Prostate gland (tissue), 2 donors: ENCODE data around the gene ADARB2. TPM values are rescaled to one million over a fixed set of nuclear protein-coding genes. Genes with fewer than 3 reads are reported as not detected.

Source experiments
- DNase-seq: peaks from one replicate; pipeline ENCODE4 v3.0.0-alpha.2; 2019; ENCODE audit warnings: low spot score
- H3K27ac ChIP-seq, 2 donors: fragments of 200-600 bp; sonication (generic); 2 replicates each; pipeline ENCODE4 v1.5.1; 2017 to 2019
- H3K27me3 ChIP-seq: fragments of 200-600 bp; sonication (generic); replicated peaks from 2 replicates; pipeline ENCODE4 v1.5.1; 2019; ENCODE audit not compliant: insufficient read depth
- H3K36me3 ChIP-seq, 2 donors: fragments of 200-600 bp; sonication (generic); 1 replicate in 1 of 2; 2 replicates in 1 of 2; pipeline versions ENCODE4 v1.5.1 to v1.8.1; 2017 to 2019
- H3K4me1 ChIP-seq: fragments of 200-600 bp; sonication (generic); replicated peaks from 2 replicates; pipeline ENCODE4 v1.5.1; 2019
- H3K4me3 ChIP-seq, 2 donors: fragments of 200-600 bp; sonication (generic); 2 replicates each; pipeline ENCODE4 v1.5.1; 2017 to 2019
- H3K9me3 ChIP-seq: fragments of 200-600 bp; sonication (generic); 2 replicates; pipeline ENCODE4 v1.5.1; 2017
- CTCF ChIP-seq, 4 experiments: fragments of 200-600 bp in 2 of 4; fragments of 450-650 bp in 2 of 4; sonication (generic) in 2 of 4; IDR thresholded peaks; 1 replicate in 3 of 4; 2 replicates in 1 of 4; pipeline ENCODE4 v1.5.1; 2016 to 2019; ENCODE audit warnings: antibody characterized with exemption in 4 of 4, mild to moderate bottlenecking in 2 of 4, moderate library complexity in 2 of 4
- POLR2A ChIP-seq: fragments of 450-650 bp; IDR thresholded peaks from one replicate; pipeline ENCODE4 v1.6.1; 2016; ENCODE audit warnings: antibody characterized with exemption, mild to moderate bottlenecking
- POLR2AphosphoS5 ChIP-seq: sonication (generic); formaldehyde crosslinking; IDR thresholded peaks from one replicate; pipeline ENCODE4 v1.6.1; 2017; ENCODE audit warnings: antibody characterized with exemption
- WGBS: methylation state at CpG from one replicate; pipeline ENCODE4 v1.1.5; 2018; 5-methylcytosine and 5-hydroxymethylcytosine counted together
- intact Hi-C: fragments of 100-400 bp; cut with DNase I; formaldehyde crosslinking; loops from one replicate; pipeline ENCODE4 v1.14.2; 2022
- total RNA-seq, 2 donors: library from RNA; depleted of rRNA; stranded (reverse); fragments of >200 nt; gene quantifications; one replicate each; pipeline ENCODE4 v1.1.0, GENCODE V29; 2016

Gene ADARB2
- total RNA-seq, 2 donors from 2014 or later, result 0.36 to 10.5 TPM

DNA sequence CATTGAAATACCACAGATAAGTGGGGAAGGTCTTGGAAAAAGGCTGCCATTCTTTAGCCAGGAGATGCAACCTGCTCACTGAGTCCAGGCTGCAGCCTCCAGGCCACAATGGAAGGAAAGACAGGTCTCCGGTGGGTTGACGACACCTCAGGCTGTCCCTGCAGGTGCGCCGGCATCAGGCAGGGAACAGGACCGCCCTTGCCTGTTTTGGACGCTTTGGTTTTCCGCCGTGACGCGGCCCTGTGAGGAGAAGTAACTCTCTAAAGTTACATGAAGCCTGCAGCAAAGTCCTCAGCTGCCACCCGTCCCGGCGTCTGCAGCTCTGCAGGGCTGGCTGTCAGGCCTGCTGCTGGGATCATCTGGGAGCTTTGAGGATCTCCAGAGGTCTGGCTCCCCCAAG is 534.1 kb downstream of the ADARB2 start:
- intact Hi-C loops, result no loop called here
- Histone ChIP-seq H3K4me3 (no peak overlapping the region), H3K27ac (no peak overlapping the region), H3K4me1 (no peaks in the 10 kb centered on the region), H3K27me3 (no peaks in the 10 kb centered on the region), H3K9me3 (no peaks in the 10 kb centered on the region), H3K36me3 (no peaks in the 10 kb centered on the region)
- TF ChIP-seq POLR2AphosphoS5, result no peak
- TF ChIP-seq CTCF (IDR thresholded peaks at IDR 0.05), result no peak
- no peak for TF ChIP-seq POLR2A
- WGBS, result 75% methylated on average over 13 of the region's 13 CpGs
- no peak for DNase-seq

- no peak overlapping the region for H3K4me3 ChIP-seq
- H3K27me3 ChIP-seq, result no peaks in the 10 kb centered on the region
- no peaks in the 10 kb centered on the region for H3K4me1 ChIP-seq
- DNase-seq, result no peak
- intact Hi-C loops, result no loop called here
- TF ChIP-seq CTCF (IDR thresholded peaks at IDR 0.05) (no peak), POLR2AphosphoS5 (no peak), POLR2A (no peak)
- H3K9me3 ChIP-seq, result no peaks in the 10 kb centered on the region
- 85% methylated on average over 11 of the region's 11 CpGs for WGBS
- no peaks in the 10 kb centered on the region for H3K36me3 ChIP-seq
- no peak overlapping the region for H3K27ac ChIP-seq
These were observed 535.0 kb downstream of the ADARB2 start for GRCh38 chr10:1202343-1202742.

- 88% methylated on average over 27 of the region's 27 CpGs for WGBS
- no peaks in the 10 kb centered on the region for H3K9me3 ChIP-seq
- TF ChIP-seq POLR2A, result no peak
- no peak for TF ChIP-seq POLR2AphosphoS5
- TF ChIP-seq CTCF (IDR thresholded peaks at IDR 0.05), result no peak
These were observed 536.2 kb downstream of the ADARB2 start for GRCh38 chr10:1200866-1201807.

GRCh38 chr10:1199897-1200721 is 537.2 kb downstream of the ADARB2 start:
- TF ChIP-seq POLR2A (no peak), POLR2AphosphoS5 (no peak), CTCF (IDR thresholded peaks at IDR 0.05) (no peak)
- no peak for DNase-seq
- Histone ChIP-seq H3K9me3 (no peaks in the 10 kb centered on the region), H3K4me1 (no peaks in the 10 kb centered on the region), H3K27ac (no peak overlapping the region), H3K4me3 (no peak overlapping the region), H3K36me3 (no peaks in the 10 kb centered on the region), H3K27me3 (peaks cover 4% of the 10 kb centered on the region)
- WGBS, result 84% methylated on average over 19 of the region's 24 CpGs
- intact Hi-C loops, result no loop called here

More at GRCh38 chr10:1200866-1201807, 536.2 kb downstream of the ADARB2 start:
- intact Hi-C loops, result no loop called here
- Histone ChIP-seq H3K4me1 (no peaks in the 10 kb centered on the region), H3K36me3 (no peaks in the 10 kb centered on the region), H3K4me3 (no peak overlapping the region), H3K27me3 (no peaks in the 10 kb centered on the region), H3K27ac (no peak overlapping the region)
- no peak for DNase-seq
